ENCODE measurements around the gene CHCHD6. TPM values are rescaled to one million over a fixed set of nuclear protein-coding genes. Genes with fewer than 3 reads are reported as not detected.

Gene CHCHD6
- total RNA-seq, 2 donors from 2014 or later = 9.3 to 13.2 TPM

DNA sequence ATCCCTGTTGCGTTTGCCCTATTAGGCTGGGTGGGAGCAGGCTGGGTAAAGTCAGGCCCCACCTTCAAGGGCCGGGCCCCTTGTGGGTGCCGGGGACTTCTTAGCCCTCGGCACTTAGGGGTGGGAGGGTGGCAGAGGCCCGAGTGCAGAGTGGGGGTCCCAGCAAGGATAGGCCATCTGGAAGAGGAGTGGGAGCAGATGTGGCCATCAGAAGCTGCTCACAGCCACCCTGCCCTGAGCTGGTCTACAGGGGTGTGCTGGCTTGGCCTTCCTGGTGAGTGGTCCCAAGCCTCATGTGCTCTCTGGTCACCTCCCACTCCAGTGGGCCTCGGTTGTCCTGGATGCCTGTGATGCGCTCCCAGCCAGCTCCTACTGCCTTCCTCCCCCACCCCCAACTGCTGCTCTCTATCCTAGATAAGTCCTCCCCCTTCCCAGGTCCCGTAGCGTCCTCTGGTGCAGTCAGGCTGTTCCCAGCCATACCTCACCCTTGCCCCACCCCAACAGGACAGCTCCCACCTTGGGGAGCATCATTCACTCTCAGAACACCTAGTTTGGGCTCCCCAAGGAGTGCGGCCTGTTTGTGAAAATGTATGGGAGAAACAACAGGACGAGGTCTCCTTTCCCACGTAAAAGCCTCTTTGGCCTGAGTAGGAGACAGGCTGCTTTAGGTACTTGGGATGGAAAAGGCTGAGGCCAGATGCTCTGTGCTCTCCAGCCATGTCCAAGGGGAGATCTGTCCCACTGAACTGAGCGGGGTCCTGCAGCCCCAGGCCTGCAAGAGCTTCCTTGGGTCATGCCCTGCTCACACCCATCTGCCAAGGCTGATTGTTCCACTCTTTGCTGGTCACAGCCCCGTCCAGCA lies 254.0 kb downstream of the CHCHD6 start:
- Histone ChIP-seq H3K27me3 (no peaks in the 10 kb centered on the region), H3K27ac (no peak overlapping the region), H3K4me3 (no peak overlapping the region), H3K9me3 (no peaks in the 10 kb centered on the region), H3K4me1 (no peaks in the 10 kb centered on the region), H3K9ac (ENCODE audit: low read depth in 2 of 2, low read length in 2 of 2) (no peak overlapping the region), H3K36me3 (no peaks in the 10 kb centered on the region)
- DNase-seq = no peak
- intact Hi-C loops (cut with DNase I) = no loop called here
- TF ChIP-seq CTCF (IDR thresholded peaks at IDR 0.05) = no peak

DNA sequence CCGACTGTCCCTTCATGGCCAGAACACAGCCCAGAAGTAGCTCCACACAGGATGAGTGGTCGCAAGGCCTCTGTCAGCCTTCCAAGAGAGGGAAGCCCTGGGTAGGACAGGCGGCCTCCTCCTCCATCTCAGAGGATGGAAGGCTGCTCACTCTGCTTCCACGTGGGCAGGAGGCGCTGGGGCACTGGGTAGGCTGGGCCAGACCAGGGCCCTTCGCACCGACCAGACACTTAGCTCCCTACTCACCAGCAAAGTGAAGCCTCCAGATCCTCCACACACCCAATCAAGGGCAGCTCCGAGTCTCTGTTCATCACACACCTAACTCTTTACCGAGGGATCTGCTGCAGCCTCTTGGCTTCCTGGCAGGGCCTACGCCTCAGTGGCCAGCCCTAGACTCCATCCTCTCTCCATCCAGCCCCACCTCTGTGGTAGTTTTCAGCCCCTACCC lies 254.6 kb downstream of the CHCHD6 start:
- intact Hi-C loops (cut with DNase I) = no loop called here
- TF ChIP-seq CTCF (IDR thresholded peaks at IDR 0.05) = no peak
- Histone ChIP-seq H3K4me1 (no peaks in the 10 kb centered on the region), H3K9me3 (no peaks in the 10 kb centered on the region), H3K4me3 (no peak overlapping the region), H3K27ac (no peak overlapping the region), H3K36me3 (no peaks in the 10 kb centered on the region), H3K9ac (ENCODE audit: low read depth in 2 of 2, low read length in 2 of 2) (no peak overlapping the region), H3K27me3 (no peaks in the 10 kb centered on the region)
- DNase-seq = no peak

DNA sequence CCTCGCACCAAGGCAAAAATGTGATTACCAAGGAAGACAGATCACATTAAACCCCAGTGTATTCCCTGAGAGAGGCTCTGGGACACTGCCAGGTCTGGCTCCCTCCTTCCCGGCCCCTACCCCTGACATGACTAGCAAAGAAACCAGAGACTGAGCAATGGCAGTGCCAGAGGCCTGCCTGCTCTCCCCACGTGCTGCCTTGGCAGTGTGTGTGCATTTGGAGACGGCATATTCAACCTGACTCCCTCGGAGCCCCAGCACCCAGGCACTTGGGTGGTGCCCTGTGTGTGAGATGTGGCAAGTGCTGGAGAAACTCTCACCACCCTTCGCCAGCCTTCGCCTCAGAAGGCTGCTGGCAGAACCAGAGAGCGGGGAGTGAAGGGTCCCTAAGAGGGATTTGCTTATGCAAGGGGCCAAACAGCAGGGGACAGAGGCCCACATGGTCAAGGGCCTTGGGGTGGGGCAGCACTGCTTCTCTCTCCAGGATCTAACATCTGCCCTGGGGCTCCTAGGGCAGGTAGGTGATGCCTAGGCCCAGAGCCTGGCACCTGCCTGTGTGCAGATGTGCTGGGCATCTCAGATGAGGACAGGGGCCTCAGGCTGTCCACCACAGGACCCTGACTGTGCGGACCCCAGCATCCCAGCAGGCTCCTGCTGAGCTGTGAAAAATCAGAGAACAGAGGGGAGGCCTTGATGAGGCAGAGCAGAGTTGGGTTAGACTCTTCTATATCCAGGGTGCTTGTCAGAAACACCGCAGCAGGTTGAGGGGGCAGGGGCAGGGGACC lies 255.3 kb downstream of the CHCHD6 start:
- no peaks in the 10 kb centered on the region for H3K4me1 ChIP-seq
- H3K9ac ChIP-seq (ENCODE audit: low read depth in 2 of 2, low read length in 2 of 2) = no peak overlapping the region
- intact Hi-C loops (cut with DNase I) = no loop called here
- H3K9me3 ChIP-seq = no peaks in the 10 kb centered on the region
- H3K27me3 ChIP-seq = no peaks in the 10 kb centered on the region
- DNase-seq = no peak
- H3K27ac ChIP-seq = no peak overlapping the region
- TF ChIP-seq CTCF (IDR thresholded peaks at IDR 0.05) = no peak
- H3K4me3 ChIP-seq = no peak overlapping the region
- H3K36me3 ChIP-seq = no peaks in the 10 kb centered on the region

GRCh38 chr3:126959921-126960603 lies 256.0 kb downstream of the CHCHD6 start:
- no peak overlapping the region for H3K27ac ChIP-seq
- H3K9me3 ChIP-seq = no peaks in the 10 kb centered on the region
- no peaks in the 10 kb centered on the region for H3K36me3 ChIP-seq
- intact Hi-C loops (cut with DNase I) = no loop called here
- H3K9ac ChIP-seq (ENCODE audit: low read depth in 2 of 2, low read length in 2 of 2) = no peak overlapping the region
- H3K27me3 ChIP-seq = no peaks in the 10 kb centered on the region
- no peak for DNase-seq
- no peak overlapping the region for H3K4me3 ChIP-seq
- no peak for TF ChIP-seq CTCF (IDR thresholded peaks at IDR 0.05)
- no peaks in the 10 kb centered on the region for H3K4me1 ChIP-seq

DNA sequence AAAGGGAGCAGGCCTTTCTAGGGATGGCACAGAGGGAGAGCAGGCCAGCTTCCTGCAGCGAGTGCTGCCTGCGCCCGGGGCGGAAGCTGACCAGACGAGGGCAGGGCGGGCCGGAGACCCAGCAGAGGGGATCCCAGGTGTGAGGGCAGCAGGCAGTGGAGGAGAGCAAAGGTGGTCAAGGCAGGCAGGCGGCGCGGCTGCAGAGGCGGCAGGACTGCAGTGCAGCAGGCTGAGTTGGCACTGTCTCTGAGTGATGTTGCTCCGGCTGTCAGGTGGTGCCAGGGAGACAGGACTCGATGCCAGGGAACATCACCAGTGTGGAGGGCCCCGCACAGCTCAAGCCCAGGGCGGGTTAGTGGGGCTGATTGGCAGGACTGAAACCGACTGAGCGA lies 256.6 kb downstream of the CHCHD6 start:
- Histone ChIP-seq H3K9ac (ENCODE audit: low read depth in 2 of 2, low read length in 2 of 2) (no peak overlapping the region), H3K36me3 (no peaks in the 10 kb centered on the region), H3K27ac (no peak overlapping the region), H3K4me1 (no peaks in the 10 kb centered on the region), H3K9me3 (no peaks in the 10 kb centered on the region), H3K27me3 (no peaks in the 10 kb centered on the region), H3K4me3 (no peak overlapping the region)
- no peak for TF ChIP-seq CTCF (IDR thresholded peaks at IDR 0.05)
- intact Hi-C loops (cut with DNase I) = no loop called here
- DNase-seq = no peak

Measured in colonic mucosa (tissue), 4 donors.